Activated CD4-positive, alpha-beta T cell treated with anti-CD3 and anti-CD28 coated beads for 1 hour (primary cell): ENCODE measurements around the gene ABCB10.
"Not testable (repeated sequence)": the region's sequence is repeated elsewhere in the genome, so short reads cannot be mapped to it uniquely, and the experiment has no call there.

Experiments
- DNase-seq: peaks from one replicate; pipeline ENCODE4 v3.0.0-alpha.2; 2020

ABCB10 gene

GRCh38 chr1:229570891-229571516 is 12.5 kb upstream of the ABCB10 start:
- DNase-seq: no peak

- no peak for DNase-seq
Observed at GRCh38 chr1:229570305-229570704, 11.8 kb upstream of the ABCB10 start.

GRCh38 chr1:229567109-229567868 is 8.8 kb upstream of the ABCB10 start:
- DNase-seq: no peak

DNA sequence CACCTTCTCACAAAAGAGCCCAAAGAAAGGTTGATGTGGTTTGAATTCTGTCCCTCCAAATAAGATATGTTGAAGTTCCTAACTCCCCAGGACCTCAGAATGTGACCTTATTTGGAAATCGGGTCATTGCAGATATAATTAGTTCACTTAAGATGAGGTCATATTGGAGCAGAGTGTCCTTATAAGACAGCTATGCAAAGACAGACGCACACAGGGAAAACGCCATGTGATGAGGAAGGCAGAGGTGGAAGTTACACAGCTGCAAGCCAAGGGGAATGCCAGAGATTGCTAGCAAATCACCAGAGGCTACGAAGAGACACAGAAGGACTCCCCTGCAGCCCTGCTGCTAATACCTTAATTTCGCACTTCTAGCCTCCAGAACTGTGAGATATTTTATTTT is 5.2 kb upstream of the ABCB10 start:
- no peak for DNase-seq

- no peak for DNase-seq
Observed at GRCh38 chr1:229563241-229563640, 4.7 kb upstream of the ABCB10 start.

GRCh38 chr1:229562686-229563085 is 4.2 kb upstream of the ABCB10 start:
- DNase-seq: no peak

- no peak for DNase-seq
Observed at GRCh38 chr1:229561141-229561540, 2.6 kb upstream of the ABCB10 start.

DNA sequence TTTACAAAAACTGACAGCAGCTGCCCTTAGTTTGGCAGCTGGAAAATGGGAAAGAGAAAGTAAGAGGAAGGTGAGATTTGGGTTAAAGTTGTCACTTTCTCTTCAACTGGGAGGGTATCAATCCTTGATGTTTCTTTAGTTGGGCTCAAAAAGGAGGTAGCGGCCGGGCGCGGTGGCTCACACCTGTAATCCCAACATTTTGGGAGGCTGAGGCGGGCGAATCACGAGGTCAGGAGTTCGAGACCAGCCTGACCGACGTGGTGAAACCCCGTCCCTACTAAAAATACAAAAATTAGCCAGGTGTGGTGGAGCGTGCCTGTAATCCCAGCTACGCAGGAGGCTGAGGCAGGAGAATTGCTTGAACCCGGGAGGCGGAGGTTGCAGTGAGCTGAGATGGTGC is 1.6 kb upstream of the ABCB10 start:
- DNase-seq: not testable (repeated sequence)

GRCh38 chr1:229559336-229559801 is 862 bp upstream of the ABCB10 start:
- DNase-seq: not testable (repeated sequence)

DNA sequence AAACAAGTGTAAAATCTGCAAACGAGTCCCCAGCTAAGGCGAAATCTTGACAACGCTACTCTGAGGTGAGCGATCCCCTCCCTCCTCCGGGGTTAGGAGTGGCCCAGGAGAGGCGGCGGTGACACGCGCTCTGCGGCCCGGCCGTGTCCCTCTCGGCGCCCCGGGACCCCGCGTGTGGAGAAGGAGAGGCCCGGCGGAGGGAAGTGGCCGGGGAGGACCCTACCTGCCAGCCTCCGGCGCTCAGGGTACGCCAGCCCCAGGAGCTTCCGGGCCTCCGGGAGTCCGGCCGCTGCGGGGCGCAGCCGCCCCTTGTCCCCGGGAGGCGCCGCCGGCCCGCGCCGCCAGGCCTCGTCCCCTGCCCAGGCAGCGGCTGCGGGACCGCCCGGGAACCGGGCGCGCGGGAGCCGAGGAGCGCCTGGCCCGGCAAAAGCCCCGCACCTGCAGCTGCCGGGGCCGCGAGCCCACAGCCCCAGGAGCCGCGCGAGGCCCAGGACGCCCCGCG is 543 bp downstream of the ABCB10 start:
- peak; percentile 10 for DNase-seq

DNA sequence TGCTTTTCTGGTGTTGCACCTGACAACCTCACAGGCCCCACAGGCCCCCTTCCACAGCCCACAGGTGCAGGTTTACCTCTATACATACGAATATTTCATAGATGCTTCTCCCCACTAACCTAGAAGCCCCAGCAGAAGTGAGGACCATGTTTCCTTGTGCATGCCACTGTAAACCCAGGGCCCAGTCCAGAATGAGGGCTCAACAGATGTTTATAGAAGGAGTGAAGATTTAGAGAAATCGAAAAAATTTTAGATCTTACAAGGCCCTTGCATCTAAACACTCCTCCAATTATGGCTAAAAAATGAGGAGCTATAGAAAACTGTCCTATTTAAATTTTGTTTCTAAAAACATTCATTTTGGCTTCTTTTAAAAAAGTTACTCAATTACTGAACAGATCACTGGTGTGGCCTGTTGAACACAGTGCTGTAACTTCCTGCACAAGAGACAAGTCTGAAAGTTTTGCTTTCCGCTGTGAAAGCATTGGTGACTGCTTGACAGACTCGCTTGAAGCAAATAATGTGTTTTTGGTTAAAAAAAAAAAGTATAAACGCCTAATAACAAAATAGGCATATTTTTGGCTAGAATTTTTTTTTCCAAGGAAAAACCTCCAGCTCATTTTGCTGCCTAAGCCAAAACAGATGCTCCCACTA is 1.2 kb downstream of the ABCB10 start:
- DNase-seq: no peak

GRCh38 chr1:229554886-229555621 is 3.5 kb downstream of the ABCB10 start:
- no peak for DNase-seq

DNA sequence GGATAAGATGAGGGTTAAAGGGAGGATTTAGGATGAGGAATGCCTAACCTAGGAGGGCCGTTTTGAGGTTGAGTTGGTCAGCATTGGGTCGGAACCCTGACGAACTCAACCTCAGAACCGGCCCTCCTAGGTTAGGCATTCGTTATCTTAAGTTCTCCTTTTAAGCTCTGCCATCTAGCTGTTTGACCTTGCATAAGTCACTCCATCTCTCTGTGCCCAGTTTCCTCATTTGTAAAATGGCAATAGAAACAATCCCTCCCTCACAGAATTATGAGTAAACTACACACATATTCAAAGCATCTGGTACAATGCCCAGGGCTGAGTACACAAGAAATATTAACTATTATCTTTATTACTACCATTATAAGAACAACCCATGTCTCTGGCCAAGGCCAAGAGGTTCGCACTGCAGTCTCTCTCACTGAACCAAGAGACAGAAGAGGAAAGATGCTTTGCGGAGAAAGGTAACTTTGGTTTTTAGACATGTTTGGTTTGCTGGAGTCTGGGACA is 4.8 kb downstream of the ABCB10 start:
- DNase-seq: no peak

GRCh38 chr1:229552732-229553131 is 5.8 kb downstream of the ABCB10 start:
- DNase-seq: no peak

DNA sequence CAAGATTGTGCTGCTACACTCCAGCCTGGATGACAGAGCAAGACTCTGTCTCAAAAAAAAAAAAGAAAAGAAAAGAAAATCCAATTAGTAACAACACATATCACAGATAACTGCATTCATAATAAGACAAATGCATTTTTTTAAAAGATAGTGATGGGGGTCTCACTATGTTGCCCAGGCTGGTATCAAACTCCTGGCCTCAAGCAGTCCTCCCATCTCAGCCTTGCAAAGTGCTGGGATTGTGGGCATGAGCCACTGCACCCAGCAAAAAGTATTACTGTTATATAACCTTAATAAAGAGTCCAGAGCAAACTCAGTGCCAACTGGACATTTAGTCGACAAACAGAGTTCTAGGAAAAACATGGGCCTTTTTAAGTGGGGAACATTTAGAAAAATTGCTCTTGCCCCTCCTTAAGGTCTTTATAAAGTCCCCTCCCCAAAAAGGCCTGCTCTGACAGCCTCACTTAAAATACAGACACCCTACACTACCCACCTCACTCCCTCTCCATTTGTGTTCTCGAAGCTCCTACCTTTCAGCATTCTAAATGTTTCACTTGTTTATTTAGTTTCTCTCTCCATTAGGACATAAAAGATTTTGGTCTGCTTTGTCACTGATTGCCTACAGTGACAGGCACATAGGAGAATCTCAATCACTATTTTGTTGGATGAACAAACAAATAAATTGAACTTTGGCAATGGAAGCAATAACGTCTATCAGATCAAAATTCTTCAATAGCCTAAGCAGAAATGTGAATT is 7.5 kb downstream of the ABCB10 start:
- DNase-seq: no peak

DNA sequence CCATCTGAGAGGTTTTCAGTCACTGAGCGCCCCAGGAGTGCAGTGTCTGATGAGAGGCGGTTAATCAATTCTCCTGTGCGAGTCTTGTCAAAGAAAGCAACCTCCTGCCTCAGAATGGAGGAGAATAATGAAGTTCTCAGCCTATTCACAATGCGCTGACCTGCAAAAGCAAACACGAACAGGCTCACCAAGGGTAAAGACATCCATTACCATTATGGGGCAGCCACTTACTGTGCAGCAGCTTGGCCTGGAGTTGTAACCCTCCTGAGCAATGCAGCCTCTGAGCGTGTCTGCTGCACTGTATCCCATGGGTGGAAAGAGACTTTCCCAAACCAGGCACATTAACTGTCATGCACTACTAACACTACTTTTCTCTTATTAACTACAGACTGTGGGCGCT is 11.0 kb downstream of the ABCB10 start:
- no peak for DNase-seq

GRCh38 chr1:229544587-229544986 is 13.9 kb downstream of the ABCB10 start:
- no peak for DNase-seq

GRCh38 chr1:229539863-229540506 is 18.5 kb downstream of the ABCB10 start:
- DNase-seq: no peak

DNA sequence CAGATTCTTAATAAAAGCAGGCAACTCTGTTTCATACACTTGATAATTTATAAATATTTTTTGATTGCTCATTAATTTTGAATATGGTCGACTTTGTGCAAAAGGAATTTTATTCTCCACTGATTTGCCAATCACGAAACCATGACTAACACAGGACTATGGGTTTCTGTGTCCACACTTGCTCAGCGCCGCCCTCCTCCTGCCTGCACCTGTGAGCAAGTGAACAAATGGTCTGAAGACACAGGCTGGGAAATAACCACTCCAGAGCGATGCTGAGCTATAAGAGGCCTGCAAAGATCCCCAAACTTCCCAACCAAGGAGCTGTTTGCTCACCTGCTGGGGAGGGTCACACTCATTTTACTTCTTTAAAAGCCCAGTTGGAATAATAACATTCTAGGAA is 19.6 kb downstream of the ABCB10 start:
- no peak for DNase-seq

GRCh38 chr1:229537894-229538293 is 20.6 kb downstream of the ABCB10 start:
- DNase-seq: no peak

- DNase-seq: no peak
Observed at GRCh38 chr1:229536982-229537381, 21.5 kb downstream of the ABCB10 start.

DNA sequence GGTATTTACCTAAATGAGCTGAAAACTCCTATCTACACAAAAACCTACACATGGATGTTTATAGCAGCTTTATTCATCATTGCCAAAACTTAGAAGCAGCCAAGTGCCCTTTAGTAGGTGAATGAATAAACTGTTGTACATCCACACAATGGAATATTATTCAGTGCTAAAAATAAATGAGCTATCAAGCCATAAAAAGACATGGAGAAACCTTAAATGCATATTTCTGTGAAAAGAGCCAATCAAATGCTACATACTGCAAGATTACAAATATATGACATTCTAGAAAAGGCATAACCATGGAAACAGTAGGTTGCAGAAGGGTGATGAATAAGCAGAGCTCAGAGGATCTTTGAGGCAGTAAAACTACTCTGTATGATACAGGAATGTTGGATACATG is 23.3 kb downstream of the ABCB10 start:
- no peak for DNase-seq
